Measurements from ENCODE around the gene AP1G1.

GRCh38 chr16:71681360-71681759 lies 127.3 kb downstream of the AP1G1 start:
- TF ChIP-seq CTCF (IDR thresholded peaks at IDR 0.05) (no peak), RXRA (IDR thresholded peaks at IDR 0.05; ENCODE audit: borderline replicate concordance, low read depth) (no peak), TAF1 (IDR thresholded peaks at IDR 0.05; ENCODE audit: borderline replicate concordance, low read depth, low read length) (no peak), PBX3 (IDR thresholded peaks at IDR 0.05) (no peak), YY1 (IDR thresholded peaks at IDR 0.05; ENCODE audit: low read depth) (no peak), EP300 (IDR thresholded peaks at IDR 0.05; ENCODE audit: borderline replicate concordance in 1 of 2, low read depth in 1 of 2, low read length in 1 of 2) (no peak), REST (IDR thresholded peaks at IDR 0.05; ENCODE audit: low read depth, low read length) (no peak), SIN3A (IDR thresholded peaks at IDR 0.05; ENCODE audit: borderline replicate concordance, low read depth, low read length) (no peak), RAD21 (IDR thresholded peaks at IDR 0.05; ENCODE audit: low read length) (no peak), RFX5 (IDR thresholded peaks at IDR 0.05; ENCODE audit: low read length) (no peak), RCOR1 (IDR thresholded peaks at IDR 0.05; ENCODE audit: low read length) (no peak), JUND (IDR thresholded peaks at IDR 0.05) (no peak), IRF3 (IDR thresholded peaks at IDR 0.05; ENCODE audit: low read depth, low read length) (no peak)

Data from SK-N-SH (cell line).